Panc1 (cell line): ENCODE results near the gene FOXJ2. TPM values are rescaled to one million over a fixed set of nuclear protein-coding genes. Genes with fewer than 3 reads are reported as not detected.
"Not testable (repeated sequence)": the region's sequence is repeated elsewhere in the genome, so short reads cannot be mapped to it uniquely, and the experiment has no call there.

Source experiments
- ATAC-seq: fragments of 200-7000 bp; cut with Tn5 transposase; 2 replicates; pipeline ENCODE4 v1.9.1; 2020; ENCODE audit warnings: mild to moderate bottlenecking, moderate library complexity
- BruUV-seq: library from RNA; stranded (reverse); fragments of 400-500 nt; replicated peaks from 2 replicates; lab custom pipeline; 2021; lab: Mats Ljungman, UMichigan
- CTCF ChIA-PET: fragments of 300-600 bp; sonication (Branson Sonifier 250); formaldehyde crosslinking; loops from one replicate; lab custom pipeline; 2022; ENCODE audit warnings: antibody characterized with exemption; lab: Charles Lee
- POLR2A ChIA-PET: fragments of 300-600 bp; sonication (Branson Sonifier 250); formaldehyde crosslinking; loops from one replicate; lab custom pipeline; 2022; ENCODE audit warnings: antibody characterized with exemption; lab: Charles Lee
- DNase-seq: peaks from one replicate; pipeline ENCODE4 v3.0.0-alpha.2; 2010; ENCODE audit warnings: low read depth, low spot score
- H3K27ac ChIP-seq: 2 replicates; pipeline ENCODE4 v1.5.1; 2011; ENCODE audit warnings: mild to moderate bottlenecking, low read length, inconsistent platforms
- H3K27me3 ChIP-seq: fragments of 200-500 bp; sonication (Bioruptor generic); 2 replicates; pipeline ENCODE4 v1.6.0; 2014; ENCODE audit warnings: low read length, inconsistent platforms; ENCODE audit not compliant: control insufficient read depth, insufficient read depth
- H3K36me3 ChIP-seq: fragments of 200-500 bp; sonication (Bioruptor generic); 2 replicates; pipeline ENCODE4 v1.5.1; 2014; ENCODE audit warnings: inconsistent platforms, mild to moderate bottlenecking, low read length, moderate library complexity; ENCODE audit not compliant: control insufficient read depth, insufficient read depth
- H3K4me1 ChIP-seq: 2 replicates; pipeline ENCODE4 v1.5.1; 2011; ENCODE audit warnings: inconsistent platforms, mild to moderate bottlenecking, low read length, moderate library complexity; ENCODE audit not compliant: control insufficient read depth, insufficient read depth
- H3K4me3 ChIP-seq, 2 experiments: 2 replicates each; pipeline ENCODE4 v1.5.1; 2011 to 2012; ENCODE audit warnings: low read depth in 2 of 2, low read length in 2 of 2, mild to moderate bottlenecking in 2 of 2, inconsistent platforms in 1 of 2, moderate library complexity in 1 of 2
- H3K9me3 ChIP-seq: fragments of 200-500 bp; sonication (Bioruptor generic); 2 replicates; pipeline ENCODE4 v1.5.1; 2014; ENCODE audit warnings: low read depth, mild to moderate bottlenecking, inconsistent platforms, low read length, moderate library complexity; ENCODE audit not compliant: control insufficient read depth, insufficient read depth
- CTCF ChIP-seq: fragments of 450-650 bp; IDR thresholded peaks from 2 replicates; pipeline ENCODE4 v1.5.1; 2017; ENCODE audit warnings: mild to moderate bottlenecking
- POLR2AphosphoS5 ChIP-seq: IDR thresholded peaks from 2 replicates; pipeline ENCODE4 v1.6.1; 2012; ENCODE audit warnings: mild to moderate bottlenecking, low read depth, low read length, moderate library complexity
- REST ChIP-seq, 2 experiments: IDR thresholded peaks; 2 replicates each; pipeline ENCODE4 v1.6.1; 2011 to 2012; ENCODE audit warnings: low read depth in 2 of 2, control low read depth in 1 of 2, low read length in 1 of 2, mild to moderate bottlenecking in 1 of 2, moderate library complexity in 1 of 2; ENCODE audit not compliant: insufficient read depth in 1 of 2
- SIN3A ChIP-seq: IDR thresholded peaks from 2 replicates; pipeline ENCODE4 v1.6.1; 2012; ENCODE audit warnings: low read depth, mild to moderate bottlenecking, low read length, moderate library complexity, borderline replicate concordance; ENCODE audit not compliant: insufficient read depth
- TCF7L2 ChIP-seq: IDR thresholded peaks from 2 replicates; pipeline ENCODE4 v1.6.1; 2011; ENCODE audit warnings: mild to moderate bottlenecking, low read depth, low read length, inconsistent platforms
- in situ Hi-C: cut with HindIII; loops from 2 replicates; pipeline ENCODE4 v1.10.0; 2016; ENCODE audit warnings: low sequenced_read_pairs, low pct_unique_long_range_greater_than_20kb
- intact Hi-C: fragments of 100-400 bp; cut with micrococcal nuclease; formaldehyde crosslinking; loops from one replicate; pipeline ENCODE4 v1.10.0; 2022; ENCODE audit not compliant: unreplicated experiment
- total RNA-seq: library from RNA; stranded (reverse); gene quantifications from one replicate; pipeline ENCODE4 v1.2.1, GENCODE V29; 2021; ENCODE audit not compliant: unreplicated experiment

The FOXJ2 gene
- total RNA-seq, 1 experiment from 2014 or later: 10.9 TPM

GRCh38 chr12:8014836-8015235 is 17.7 kb upstream of the FOXJ2 start:
- intact Hi-C loops (no loop called here), in situ Hi-C loops (no loop called here)
- ATAC-seq: no peak
- BruUV-seq: no TSS peak
- Histone ChIP-seq H3K27me3 (peaks cover 2% of the 10 kb centered on the region), H3K9me3 (no peaks in the 10 kb centered on the region), H3K4me3 (no peak overlapping the region), H3K36me3 (no peaks in the 10 kb centered on the region), H3K27ac (no peak overlapping the region), H3K4me1 (no peaks in the 10 kb centered on the region)
- DNase-seq: no peak
- ChIA-PET POLR2A (interaction anchor here (0.6 kb wide), 1 partner anchor 45 kb away, joined by 3 read pairs; no protein-coding TSS in a partner anchor), CTCF (no interaction called here)
- TF ChIP-seq CTCF (no peak), REST (IDR thresholded peaks at IDR 0.05; ENCODE audit: insufficient read depth in 1 of 2, low read depth in 2 of 2, low read length in 1 of 2) (peak; percentile 71 to 75), TCF7L2 (no peak), POLR2AphosphoS5 (no peak), SIN3A (no peak)

- H3K9me3 ChIP-seq, ATAC-seq, H3K27ac ChIP-seq, CTCF ChIA-PET, H3K4me1 ChIP-seq, H3K4me3 ChIP-seq, intact Hi-C loops, H3K27me3 ChIP-seq, H3K36me3 ChIP-seq, BruUV-seq, in situ Hi-C loops, DNase-seq, POLR2A ChIA-PET: not testable (repeated sequence)
Measured at GRCh38 chr12:8018213-8018612, 14.3 kb upstream of the FOXJ2 start.

- Histone ChIP-seq H3K27me3 (peaks cover 2% of the 10 kb centered on the region), H3K4me3 (peak overlapping the region; percentile 11 to 20; a peak in 2 of 4 replicates), H3K4me1 (no peaks in the 10 kb centered on the region), H3K9me3 (no peaks in the 10 kb centered on the region), H3K36me3 (no peaks in the 10 kb centered on the region), H3K27ac (no peak overlapping the region)
- no TSS peak for BruUV-seq
- intact Hi-C loops: no loop called here
- in situ Hi-C loops: no loop called here
- ATAC-seq (peak; percentile 58), DNase-seq (no peak)
- ChIA-PET POLR2A (no interaction called here), CTCF (no interaction called here)
- TF ChIP-seq CTCF (no peak), TCF7L2 (no peak), SIN3A (no peak), POLR2AphosphoS5 (no peak), REST (IDR thresholded peaks at IDR 0.05; ENCODE audit: insufficient read depth in 1 of 2, low read depth in 2 of 2, low read length in 1 of 2) (no peak)
Measured at GRCh38 chr12:8018666-8019581, 13.6 kb upstream of the FOXJ2 start.
